NB4 (cell line): Measurements from ENCODE around the gene ACTR3C.

Source experiments
- DNase-seq: peaks from one replicate; pipeline ENCODE4 v3.0.0; 2010; ENCODE audit warnings: low read depth
- H3K4me3 ChIP-seq: one replicate; pipeline ENCODE4 v1.5.1; 2011; ENCODE audit warnings: mild to moderate bottlenecking, low read depth, low read length, moderate library complexity
- CTCF ChIP-seq: IDR thresholded peaks from one replicate; pipeline ENCODE4 v1.5.1; 2012; ENCODE audit warnings: low read depth, low read length
- MAX ChIP-seq: IDR thresholded peaks from 2 replicates; pipeline ENCODE4 v1.6.1; 2011; ENCODE audit warnings: low read depth, low read length
- MYC ChIP-seq: IDR thresholded peaks from 2 replicates; pipeline ENCODE4 v1.6.1; 2011; ENCODE audit warnings: low read depth, low read length
- POLR2A ChIP-seq: IDR thresholded peaks from 2 replicates; pipeline ENCODE4 v1.6.1; 2011; ENCODE audit warnings: mild to moderate bottlenecking; ENCODE audit not compliant: insufficient read length; ENCODE audit errors: extremely low read depth

The ACTR3C gene

GRCh38 chr7:150370612-150371071 lies 47.3 kb upstream of the ACTR3C start:
- peak overlapping the region; percentile 22 for H3K4me3 ChIP-seq
- no peak for DNase-seq
- TF ChIP-seq MYC: no peak
- TF ChIP-seq CTCF: no peak
- no peak for TF ChIP-seq MAX
- TF ChIP-seq POLR2A: no peak

GRCh38 chr7:150369748-150370501 lies 46.6 kb upstream of the ACTR3C start:
- peak overlapping the region; percentile 86 for H3K4me3 ChIP-seq
- DNase-seq: no peak
- TF ChIP-seq POLR2A: no peak
- no peak for TF ChIP-seq MYC
- TF ChIP-seq CTCF: no peak
- TF ChIP-seq MAX: no peak; the same call in 1 of the 2 replicates

GRCh38 chr7:150368884-150369747 lies 45.8 kb upstream of the ACTR3C start:
- DNase-seq: peak; percentile 88
- TF ChIP-seq MYC: peak; percentile 83
- TF ChIP-seq CTCF: no peak
- peak; percentile 21 for TF ChIP-seq POLR2A
- TF ChIP-seq MAX: peak; percentile 61; the same call in 1 of the 2 replicates
- H3K4me3 ChIP-seq: peak overlapping the region; percentile 86

- TF ChIP-seq MYC (peak; percentile 99), CTCF (no peak), MAX (peak; percentile 99), POLR2A (peak; percentile 52)
- H3K4me3 ChIP-seq: peak within 1 kb of the TSS; percentile 86
- peak; percentile 95 for DNase-seq
Observed at GRCh38 chr7:150368096-150368883, 44.9 kb upstream of the ACTR3C start, which contains the start of gene REPIN1. Gene REPIN1 (plus strand): TSS chr7:150368822. CDS start chr7:150369712, 890 bp downstream.

GRCh38 chr7:150367677-150368095 lies 44.3 kb upstream of the ACTR3C start:
- TF ChIP-seq CTCF (no peak), MAX (no peak), MYC (no peak), POLR2A (no peak)
- peak overlapping the region; percentile 86 for H3K4me3 ChIP-seq
- DNase-seq: no peak
